HepG2 (cell line): ENCODE data around the gene PRM3. TPM values are rescaled to one million over a fixed set of nuclear protein-coding genes. Genes with fewer than 3 reads are reported as not detected.

ENCODE experiments used
- EHMT2 ChIP-seq: fragments of 200-600 bp; sonication (generic); IDR thresholded peaks from 2 replicates; pipeline ENCODE4 v1.7.0; 2017; ENCODE audit warnings: antibody characterized with exemption, low read depth, low read length, borderline replicate concordance
- KDM6A ChIP-seq: IDR thresholded peaks from 2 replicates; pipeline ENCODE4 v1.6.1; 2016; ENCODE audit warnings: low read depth
- MAZ ChIP-seq, 2 experiments: sonication (generic) in 1 of 2; formaldehyde crosslinking in 1 of 2; IDR thresholded peaks; 2 replicates each; pipeline versions ENCODE4 v1.5.0 to v1.6.1; 2012 to 2020; ENCODE audit warnings: low read depth in 2 of 2, mild to moderate bottlenecking in 2 of 2, borderline replicate concordance in 1 of 2, improper control_type of control experiment in 1 of 2, low read length in 1 of 2, missing genetic modification reagents in 1 of 2, moderate library complexity in 1 of 2
- STAG1 ChIP-seq: sonication (generic); formaldehyde crosslinking; IDR thresholded peaks from 2 replicates; pipeline ENCODE4 v1.4.0; 2020; ENCODE audit warnings: missing genetic modification reagents
- TBX3 ChIP-seq: fragments of 450-650 bp; IDR thresholded peaks from 2 replicates; pipeline ENCODE4 v1.6.1; 2017; ENCODE audit warnings: antibody characterized with exemption, mild to moderate bottlenecking, inconsistent platforms, borderline replicate concordance
- ZBTB3 ChIP-seq: sonication (generic); formaldehyde crosslinking; IDR thresholded peaks from 2 replicates; pipeline ENCODE4 v1.4.0; 2020; ENCODE audit warnings: low read depth, mild to moderate bottlenecking, moderate library complexity, missing genetic modification reagents, borderline replicate concordance
- ZNF205 ChIP-seq: IDR thresholded peaks from 2 replicates; pipeline ENCODE4 v1.6.1; 2018; ENCODE audit warnings: missing biosample characterization, missing genetic modification reagents
- ZNF280B ChIP-seq: sonication (generic); formaldehyde crosslinking; IDR thresholded peaks from 2 replicates; pipeline ENCODE4 v1.5.0; 2020; ENCODE audit warnings: missing genetic modification reagents, mild to moderate bottlenecking, borderline replicate concordance
- ZNF281 ChIP-seq: sonication (generic); formaldehyde crosslinking; IDR thresholded peaks from 2 replicates; pipeline ENCODE4 v1.4.0; 2020; ENCODE audit warnings: missing genetic modification reagents, borderline replicate concordance
- ZNF407 ChIP-seq: sonication (generic); formaldehyde crosslinking; IDR thresholded peaks from one replicate; pipeline ENCODE4 v1.5.1; 2020; ENCODE audit warnings: mild to moderate bottlenecking, missing genetic modification reagents; ENCODE audit errors: not compliant biosample characterization
- ZNF430 ChIP-seq: sonication (generic); formaldehyde crosslinking; IDR thresholded peaks from 2 replicates; pipeline ENCODE4 v1.9.0; 2021; ENCODE audit warnings: mild to moderate bottlenecking, missing genetic modification reagents
- polyA plus RNA-seq, 8 experiments: library from polyadenylated mRNA; depleted of rRNA in 3 of 8; stranded (reverse) in 7 of 8; unstranded in 1 of 8; fragments of >200 nt; fragmentation: Illumina TruSeq in 4 of 8; extraction: Trizol in 4 of 8; gene quantifications; 2 replicates each; pipeline versions ENCODE4 v1.2.1 to v1.2.3, GENCODE V29; 2011 to 2016; ENCODE audit warnings: low read depth in 4 of 8, missing spikeins in 1 of 8, mixed read lengths in 1 of 8; ENCODE audit not compliant: insufficient read depth in 1 of 8
- total RNA-seq, 5 experiments: library from RNA; depleted of rRNA; stranded (reverse); fragments of >200 nt; fragmentation: Illumina TruSeq; extraction: Trizol; gene quantifications; 2 replicates each; pipeline ENCODE4 v1.2.3, GENCODE V29; 2016; ENCODE audit warnings: low read depth in 1 of 5

The PRM3 gene
- total and polyA plus RNA-seq, 2 of the 13 experiments (the other 11 are each of a cell fraction or from before 2014, with no cell fraction given) = not detected

GRCh38 chr16:11308493-11309283, 35.3 kb upstream of the PRM3 start (continued):
- TF ChIP-seq ZNF407 (peak; percentile 56), MAZ (IDR thresholded peaks at IDR 0.05; ENCODE audit: borderline replicate concordance, low read depth, low read length) (no peak; the same call in 1 of the 2 replicates), MAZ (CRISPR knock-in tag; IDR thresholded peaks at IDR 0.05; ENCODE audit: low read depth) (0 out of 2 replicates have a peak, but pooled peaks have one; percentile 25), ZNF430 (CRISPR knock-in tag) (peak; percentile 64; the same call in 1 of the 2 replicates), ZNF280B (CRISPR knock-in tag) (peak; percentile 98), ZNF205 (peak; percentile 48; the same call in 1 of the 2 replicates), ZBTB3 (CRISPR knock-in tag) (no peak), STAG1 (peak; percentile 6; the same call in 1 of the 2 replicates), KDM6A (CRISPR knock-in tag) (peak; percentile 63), TBX3 (peak; percentile 89), EHMT2 (no peak), ZNF281 (peak; percentile 70; the same call in 1 of the 2 replicates)
